H9 (cell line): ENCODE results near the gene PPM1G. TPM values are rescaled to one million over a fixed set of nuclear protein-coding genes. Genes with fewer than 3 reads are reported as not detected.

ENCODE experiments used
- DNase-seq: peaks from one replicate; pipeline ENCODE4 v3.0.0-alpha.2; 2017
- H2AFZ ChIP-seq: one replicate; pipeline ENCODE4 v1.6.1; 2013; ENCODE audit warnings: mild to moderate bottlenecking, low read length, control low read depth, moderate library complexity
- H2AK5ac ChIP-seq: 2 replicates; pipeline ENCODE4 v1.6.1; 2013; ENCODE audit warnings: low read length, control low read depth, mixed read lengths; ENCODE audit not compliant: insufficient read length
- H2BK120ac ChIP-seq: one replicate; pipeline ENCODE4 v1.6.1; 2013; ENCODE audit warnings: low read depth, mild to moderate bottlenecking, low read length, control low read depth, inconsistent platforms; ENCODE audit not compliant: poor library complexity, severe bottlenecking
- H2BK12ac ChIP-seq: 2 replicates; pipeline ENCODE4 v1.6.1; 2013; ENCODE audit warnings: low read length, control low read depth, mixed read lengths, low read depth; ENCODE audit not compliant: insufficient read length
- H2BK15ac ChIP-seq: 2 replicates; pipeline ENCODE4 v1.6.1; 2013; ENCODE audit warnings: low read depth, low read length, control low read depth
- H2BK20ac ChIP-seq: one replicate; pipeline ENCODE4 v1.6.1; 2013; ENCODE audit warnings: low read depth, mild to moderate bottlenecking, low read length, control low read depth, inconsistent platforms; ENCODE audit not compliant: poor library complexity, severe bottlenecking
- H2BK5ac ChIP-seq: 2 replicates; pipeline ENCODE4 v1.6.1; 2013; ENCODE audit warnings: low read length, control low read depth, mixed read lengths; ENCODE audit not compliant: insufficient read length
- H3K14ac ChIP-seq: 2 replicates; pipeline ENCODE4 v1.6.1; 2013; ENCODE audit warnings: low read length, control low read depth; ENCODE audit not compliant: insufficient read depth
- H3K18ac ChIP-seq: 2 replicates; pipeline ENCODE4 v1.6.1; 2013; ENCODE audit warnings: low read depth, mild to moderate bottlenecking, mixed read lengths, low read length, control low read depth; ENCODE audit not compliant: insufficient read length
- H3K23ac ChIP-seq: 2 replicates; pipeline ENCODE4 v1.6.1; 2013; ENCODE audit warnings: low read length, control low read depth, mixed read lengths, low read depth; ENCODE audit not compliant: insufficient read length
- H3K23me2 ChIP-seq: 2 replicates; pipeline ENCODE4 v1.6.1; 2013; ENCODE audit warnings: low read depth, mild to moderate bottlenecking, mixed read lengths, low read length, control low read depth; ENCODE audit not compliant: insufficient read length, poor library complexity, severe bottlenecking
- H3K27ac ChIP-seq: 2 replicates; pipeline ENCODE4 v1.5.1; 2013; ENCODE audit warnings: low read length, control low read depth, mixed read lengths, low read depth; ENCODE audit not compliant: insufficient read length
- H3K27me3 ChIP-seq: 2 replicates; pipeline ENCODE4 v1.6.1; 2013; ENCODE audit warnings: low read length, control low read depth, inconsistent platforms; ENCODE audit not compliant: insufficient read depth
- H3K4ac ChIP-seq: 2 replicates; pipeline ENCODE4 v1.6.1; 2013; ENCODE audit warnings: low read depth, mild to moderate bottlenecking, control low read depth, inconsistent platforms, low read length, moderate library complexity
- H3K4me1 ChIP-seq: 2 replicates; pipeline ENCODE4 v1.6.1; 2013; ENCODE audit warnings: low read length, control low read depth, inconsistent platforms; ENCODE audit not compliant: insufficient read depth
- H3K4me2 ChIP-seq: 2 replicates; pipeline ENCODE4 v1.6.1; 2013; ENCODE audit warnings: low read length, control low read depth, mixed read lengths; ENCODE audit not compliant: insufficient read length, insufficient read depth
- H3K56ac ChIP-seq: 2 replicates; pipeline ENCODE4 v1.6.1; 2013; ENCODE audit warnings: low read depth, mild to moderate bottlenecking, mixed read lengths, low read length, control low read depth; ENCODE audit not compliant: insufficient read length
- H3K79me1 ChIP-seq: 2 replicates; pipeline ENCODE4 v1.6.1; 2013; ENCODE audit warnings: low read depth, mild to moderate bottlenecking, moderate library complexity, low read length, control low read depth, inconsistent platforms; ENCODE audit not compliant: insufficient read depth, poor library complexity, severe bottlenecking
- H3K79me2 ChIP-seq: 2 replicates; pipeline ENCODE4 v1.6.1; 2013; ENCODE audit warnings: low read length, control low read depth, inconsistent platforms; ENCODE audit not compliant: insufficient read depth
- H3K9ac ChIP-seq: 2 replicates; pipeline ENCODE4 v1.6.1; 2013; ENCODE audit warnings: low read length, control low read depth, mixed read lengths; ENCODE audit not compliant: insufficient read length; ENCODE audit errors: extremely low read depth
- H3K9me3 ChIP-seq: one replicate; pipeline ENCODE4 v1.6.1; 2013; ENCODE audit warnings: low read depth, low read length, inconsistent platforms; ENCODE audit not compliant: control insufficient read depth
- H3T11ph ChIP-seq: one replicate; pipeline ENCODE4 v1.6.1; 2013; ENCODE audit warnings: mild to moderate bottlenecking, low read length, control low read depth, inconsistent platforms
- H4K20me1 ChIP-seq: one replicate; pipeline ENCODE4 v1.6.1; 2013; ENCODE audit not compliant: control insufficient read depth, insufficient read length, insufficient read depth
- H4K5ac ChIP-seq: 2 replicates; pipeline ENCODE4 v1.6.1; 2013; ENCODE audit warnings: low read depth, mild to moderate bottlenecking, mixed read lengths, low read length, control low read depth; ENCODE audit not compliant: insufficient read length
- H4K8ac ChIP-seq: replicated peaks from 2 replicates; pipeline ENCODE4 v1.6.1; 2013; ENCODE audit warnings: low read length, control low read depth, mixed read lengths, low read depth; ENCODE audit not compliant: insufficient read length
- H4K91ac ChIP-seq: 2 replicates; pipeline ENCODE4 v1.6.1; 2013; ENCODE audit warnings: low read depth, mild to moderate bottlenecking, moderate library complexity, mixed read lengths, low read length, control low read depth; ENCODE audit not compliant: insufficient read length
- H3K27ac Mint-ChIP-seq, 3 experiments: 2 replicates in 2 of 3; 3 replicates in 1 of 3; pipeline ENCODE4 v1.8.0; 2020 to 2021; ENCODE audit warnings: mixed read lengths in 3 of 3, mild to moderate bottlenecking in 1 of 3, moderate library complexity in 1 of 3
- H3K27me3 Mint-ChIP-seq: 2 replicates; pipeline ENCODE4 v1.8.0; 2021; ENCODE audit warnings: low read depth, mild to moderate bottlenecking, moderate library complexity, mixed read lengths
- H3K36me3 Mint-ChIP-seq, 3 experiments: 2 replicates in 2 of 3; 3 replicates in 1 of 3; pipeline ENCODE4 v1.8.0; 2020 to 2021; ENCODE audit warnings: low read depth in 3 of 3, mixed read lengths in 3 of 3; ENCODE audit not compliant: insufficient read depth in 1 of 3
- H3K4me1 Mint-ChIP-seq, 2 experiments: 2 replicates each; pipeline ENCODE4 v1.8.0; 2020; ENCODE audit warnings: mixed read lengths in 2 of 2
- H3K4me3 Mint-ChIP-seq, 2 experiments: 2 replicates in 1 of 2; 3 replicates in 1 of 2; pipeline ENCODE4 v1.8.0; 2020 to 2021; ENCODE audit warnings: mild to moderate bottlenecking in 2 of 2, mixed read lengths in 2 of 2, moderate library complexity in 1 of 2
- H3K9me3 Mint-ChIP-seq, 2 experiments: 2 replicates in 1 of 2; 3 replicates in 1 of 2; pipeline ENCODE4 v1.8.0; 2020; ENCODE audit warnings: mild to moderate bottlenecking in 2 of 2, mixed read lengths in 2 of 2, moderate library complexity in 1 of 2
- CTCF ChIP-seq: fragments of 200-600 bp; sonication (generic); conservative IDR thresholded peaks from 3 replicates; pipeline ENCODE4 v1.8.0; 2021; ENCODE audit warnings: antibody characterized with exemption, mild to moderate bottlenecking
- WGBS: extraction: QIAGEN DNeasy Blood & Tissue Kit; methylation state at CpG from one replicate; pipeline ENCODE4 v1.1.7; 2013; ENCODE audit warnings: missing lambda C conversion rate, low lambda C conversion rate, mixed read lengths; ENCODE audit not compliant: insufficient read length; ENCODE audit errors: extremely low coverage; 5-methylcytosine and 5-hydroxymethylcytosine counted together
- total RNA-seq: library from RNA; stranded (reverse); gene quantifications from 2 replicates; pipeline ENCODE4 v1.2.1, GENCODE V29; 2021

The PPM1G gene
- total RNA-seq, 1 experiment from 2014 or later, result 146 TPM

DNA sequence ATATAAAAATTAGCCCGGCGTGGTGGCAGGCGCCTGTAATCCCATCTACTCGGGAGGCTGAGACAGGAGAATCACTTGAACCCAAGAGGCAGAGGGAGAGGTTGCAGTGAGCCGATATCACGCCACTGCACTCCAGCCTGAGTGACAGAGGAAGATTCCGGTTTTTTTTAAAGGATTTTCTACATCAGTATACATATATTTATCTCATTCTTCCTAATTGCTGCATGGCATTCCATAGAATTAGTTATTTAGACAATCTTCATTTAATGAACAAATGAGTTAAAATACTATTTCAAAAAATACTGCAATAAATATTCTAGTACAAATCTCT is 54.8 kb downstream of the PPM1G start:
- Histone ChIP-seq H2BK15ac (no peak overlapping the region), H2BK120ac (no peak overlapping the region), H3K4ac (no peak overlapping the region), H3K14ac (no peak overlapping the region), H3K18ac (no peak overlapping the region), H3K23me2 (no peaks in the 10 kb centered on the region), H2BK5ac (no peak overlapping the region), H3K4me2 (no peak overlapping the region), H3T11ph (no peak overlapping the region), H4K8ac (no peak overlapping the region), H3K79me1 (peaks cover 4% of the 10 kb centered on the region), H2AFZ (no peak overlapping the region), H3K9me3 (no peaks in the 10 kb centered on the region), H3K79me2 (peaks cover 37% of the 10 kb centered on the region; the same call in 1 of the 2 replicates), H2AK5ac (no peak overlapping the region), H4K20me1 (peaks cover 4% of the 10 kb centered on the region), H4K5ac (no peak overlapping the region), H3K56ac (no peak overlapping the region), H3K27me3 (no peaks in the 10 kb centered on the region), H3K9ac (no peak overlapping the region), H2BK12ac (no peak overlapping the region), H3K23ac (no peak overlapping the region), H4K91ac (no peak overlapping the region), H2BK20ac (no peak overlapping the region), H3K27ac (no peak overlapping the region), H3K4me1 (peaks cover 2% of the 10 kb centered on the region; the same call in 1 of the 2 replicates)
- H3K9me3 Mint-ChIP-seq, result peaks cover 12 to 16% of the 10 kb centered on the region in 2 experiments
- no peaks in the 10 kb centered on the region for H3K27me3 Mint-ChIP-seq
- TF ChIP-seq CTCF, result no peak
- peaks cover 16 to 43% of the 10 kb centered on the region in 2 experiments for H3K4me1 Mint-ChIP-seq
- no peak overlapping the region for H3K27ac Mint-ChIP-seq
- DNase-seq, result no peak
- peak overlapping the region; percentile 39 to 97; a peak in 4 of 5 replicates for H3K4me3 Mint-ChIP-seq
- WGBS, result no CpG with 5 or more reads among the region's 7 CpGs
- H3K36me3 Mint-ChIP-seq, result peaks cover 15 to 25% (median 22%) of the 10 kb centered on the region in 3 experiments
